Tibial artery (tissue), 4 donors: ENCODE results near the gene ERVK3-1.

Source experiments
- DNase-seq, 2 donors: peaks; one replicate each; pipeline ENCODE4 v3.0.0-alpha.2; 2019
- H3K27ac ChIP-seq, 2 donors: fragments of 200-600 bp; sonication (generic) in 1 of 2; 1 replicate in 1 of 2; 2 replicates in 1 of 2; pipeline ENCODE4 v1.5.1; 2018 to 2019; ENCODE audit warnings: mild to moderate bottlenecking in 1 of 2
- H3K27me3 ChIP-seq, 2 donors: fragments of 200-600 bp; sonication (generic) in 1 of 2; one replicate each; pipeline versions ENCODE4 v1.5.1 to v1.6.0; 2016 to 2019
- H3K36me3 ChIP-seq, 3 donors: fragments of 200-600 bp; sonication (generic) in 2 of 3; one replicate each; pipeline ENCODE4 v1.5.1; 2016 to 2019; ENCODE audit warnings: mild to moderate bottlenecking in 2 of 3
- H3K4me1 ChIP-seq, 4 donors: fragments of 200-600 bp; sonication (generic) in 2 of 4; 1 replicate in 3 of 4; 2 replicates in 1 of 4; pipeline ENCODE4 v1.5.1; 2016 to 2019
- H3K4me3 ChIP-seq, 2 donors: fragments of 200-600 bp; sonication (generic) in 1 of 2; 1 replicate in 1 of 2; 2 replicates in 1 of 2; pipeline ENCODE4 v1.5.1; 2018 to 2019; ENCODE audit warnings: mild to moderate bottlenecking in 2 of 2
- H3K9me3 ChIP-seq, 3 donors: fragments of 200-600 bp; sonication (generic) in 1 of 3; one replicate each; pipeline ENCODE4 v1.5.1; 2016 to 2019
- CTCF ChIP-seq, 2 experiments: fragments of 200-600 bp in 1 of 2; fragments of 450-650 bp in 1 of 2; IDR thresholded peaks; one replicate each; pipeline ENCODE4 v1.5.1; 2017 to 2019; ENCODE audit warnings: antibody characterized with exemption in 2 of 2, mild to moderate bottlenecking in 1 of 2, moderate library complexity in 1 of 2
- intact Hi-C: fragments of 100-400 bp; cut with DNase I; formaldehyde crosslinking; loops from one replicate; pipeline ENCODE4 v1.15.0; 2023; ENCODE audit warnings: low total_unique reads

Gene ERVK3-1

DNA sequence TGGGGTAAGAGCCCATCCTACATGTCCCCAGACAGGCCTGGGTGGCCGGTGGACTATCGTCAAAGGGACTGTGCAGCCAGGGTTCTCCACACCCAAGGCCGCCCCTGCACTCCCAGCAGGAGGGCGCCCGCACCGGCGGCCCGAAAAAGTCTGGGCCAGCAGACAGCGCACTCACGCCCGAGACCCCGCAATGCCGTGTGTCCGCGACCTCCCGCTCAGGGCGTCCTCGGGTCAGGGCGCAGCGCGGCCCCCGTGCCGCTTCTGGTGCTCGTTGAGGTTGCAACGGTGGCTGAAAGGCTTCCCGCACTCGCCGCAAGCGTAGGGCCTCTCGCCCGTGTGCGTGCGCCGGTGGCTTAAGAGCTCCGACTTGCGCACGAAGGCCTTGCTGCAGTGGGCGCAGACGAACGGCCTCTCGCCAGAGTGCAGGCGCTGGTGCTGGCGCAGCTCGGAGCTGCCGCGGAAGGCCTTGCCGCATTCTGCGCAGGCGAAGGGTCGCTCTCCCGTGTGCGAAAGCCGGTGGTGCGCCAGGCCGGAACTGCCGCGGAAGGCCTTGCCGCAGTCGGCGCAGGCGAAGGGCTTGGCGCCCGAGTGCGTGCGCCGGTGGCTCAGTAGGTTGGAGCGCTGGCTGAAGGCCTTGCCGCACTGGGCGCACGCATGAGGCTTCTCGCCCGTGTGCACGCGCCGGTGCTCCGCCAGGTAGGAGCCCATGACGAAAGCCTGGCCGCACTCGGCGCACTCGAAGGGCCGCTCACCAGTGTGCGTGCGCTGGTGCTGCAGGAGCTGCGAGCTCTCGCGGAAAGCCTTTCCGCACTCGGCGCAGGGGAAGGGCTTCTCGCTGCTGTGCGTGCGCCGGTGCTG lies 51.0 kb downstream of the ERVK3-1 start:
- Histone ChIP-seq H3K27ac (no peak overlapping the region), H3K4me3 (peak overlapping the region; percentile 27 to 32), H3K36me3 (peaks cover 0 to 17% (median 3%) of the 10 kb centered on the region in 3 donors), H3K27me3 (peaks cover 0 to 44% of the 10 kb centered on the region in 2 donors), H3K4me1 (peaks cover 0 to 30% (median 14%) of the 10 kb centered on the region in 4 donors), H3K9me3 (no peaks in the 10 kb centered on the region)
- DNase-seq, result no peak
- TF ChIP-seq CTCF (IDR thresholded peaks at IDR 0.05), result no peak
- intact Hi-C loops, result no loop called here

- intact Hi-C loops, result no loop called here
- H3K9me3 ChIP-seq, result no peaks in the 10 kb centered on the region
- H3K4me1 ChIP-seq, result peaks cover 0 to 30% (median 20%) of the 10 kb centered on the region in 4 donors
- no peak overlapping the region for H3K27ac ChIP-seq
- DNase-seq, result no peak
- peaks cover 0 to 12% (median 3%) of the 10 kb centered on the region in 3 donors for H3K36me3 ChIP-seq
- H3K4me3 ChIP-seq, result peak overlapping the region; percentile 27 to 32
- TF ChIP-seq CTCF (IDR thresholded peaks at IDR 0.05), result no peak
- H3K27me3 ChIP-seq, result peaks cover 0 to 43% of the 10 kb centered on the region in 2 donors
Observed at GRCh38 chr19:58356766-58357480, 51.7 kb downstream of the ERVK3-1 start.

- H3K27ac ChIP-seq, result no peak overlapping the region
- H3K4me3 ChIP-seq, result no peak overlapping the region
Observed at GRCh38 chr19:58357481-58358145, 52.4 kb downstream of the ERVK3-1 start.

DNA sequence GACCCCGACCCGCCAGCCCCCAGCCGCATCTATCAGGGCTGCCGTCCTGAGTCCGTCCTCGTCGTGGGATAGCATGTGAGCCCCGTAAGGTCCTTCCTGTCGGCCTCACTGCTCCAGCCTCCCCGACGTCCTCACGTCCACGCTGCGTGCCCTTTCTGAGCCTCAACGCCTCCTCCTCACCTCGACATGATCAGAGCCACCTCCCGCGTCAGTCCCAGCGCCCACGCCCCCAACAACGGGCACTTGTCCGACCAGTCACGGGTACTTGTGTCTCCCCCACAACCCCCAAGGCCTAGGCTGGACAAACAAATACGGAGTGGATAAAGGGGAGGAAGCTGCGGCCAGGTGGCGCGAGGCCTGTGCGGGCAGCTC lies 56.7 kb downstream of the ERVK3-1 start:
- Histone ChIP-seq H3K27ac (peak overlapping the region; percentile 92 to 96), H3K9me3 (no peaks in the 10 kb centered on the region), H3K27me3 (peaks cover 0 to 26% of the 10 kb centered on the region in 2 donors), H3K4me1 (peaks cover 0 to 20% (median 9%) of the 10 kb centered on the region in 4 donors), H3K36me3 (peaks cover 0 to 7% (median 0%) of the 10 kb centered on the region in 3 donors), H3K4me3 (peak overlapping the region; percentile 72 to 73)
- intact Hi-C loops, result loop anchor here (2.0 kb wide), 1 partner anchor 19 kb away; the partner anchor contains the start of gene ZNF837
- TF ChIP-seq CTCF (IDR thresholded peaks at IDR 0.05), result no peak
- peak in 1 of 2 donors; percentile 39 for DNase-seq

More at GRCh38 chr19:58357481-58358145, 52.4 kb downstream of the ERVK3-1 start:
- H3K27me3 ChIP-seq, result peaks cover 0 to 43% of the 10 kb centered on the region in 2 donors
- no peak for DNase-seq
- H3K9me3 ChIP-seq, result no peaks in the 10 kb centered on the region
- H3K4me1 ChIP-seq, result peaks cover 0 to 30% (median 20%) of the 10 kb centered on the region in 4 donors
- H3K36me3 ChIP-seq, result peaks cover 0 to 11% (median 0%) of the 10 kb centered on the region in 3 donors
- intact Hi-C loops, result no loop called here
- TF ChIP-seq CTCF (IDR thresholded peaks at IDR 0.05), result no peak

GRCh38 chr19:58362272-58362994 lies 57.3 kb downstream of the ERVK3-1 start, which contains the start of gene ZNF497:
ZNF497 (minus strand) TSS chr19:58362751; CDS start chr19:58357635, 5,116 bp downstream.
- intact Hi-C loops, result loop anchor here (2.0 kb wide), 1 partner anchor 18 kb away; the partner anchor contains the start of gene ZNF837
- Histone ChIP-seq H3K36me3 (peaks cover 0 to 13% (median 0%) of the 10 kb centered on the region in 3 donors), H3K27ac (peak within 1 kb of the TSS; percentile 92 to 96), H3K4me1 (peaks cover 0 to 14% (median 6%) of the 10 kb centered on the region in 4 donors), H3K27me3 (peaks cover 0 to 24% of the 10 kb centered on the region in 2 donors), H3K4me3 (peak within 1 kb of the TSS; percentile 72 to 73), H3K9me3 (no peaks in the 10 kb centered on the region)
- DNase-seq, result peak; percentile 95 to 98
- TF ChIP-seq CTCF (IDR thresholded peaks at IDR 0.05), result peak in 1 of 2 experiments; percentile 20
